PC-3 (cell line): ENCODE data around the gene CABLES1. TPM values are rescaled to one million over a fixed set of nuclear protein-coding genes. Genes with fewer than 3 reads are reported as not detected.

Experiments
- ATAC-seq: fragments of 200-7000 bp; cut with Tn5 transposase; 2 replicates; pipeline ENCODE4 v1.9.1; 2020; ENCODE audit warnings: mild to moderate bottlenecking, moderate library complexity
- BruUV-seq: library from RNA; stranded (reverse); fragments of 400-500 nt; replicated peaks from 2 replicates; lab custom pipeline; 2021; lab: Mats Ljungman, UMichigan
- CTCF ChIA-PET: fragments of 300-600 bp; sonication (Branson Sonifier 250); formaldehyde crosslinking; loops from one replicate; lab custom pipeline; 2022; ENCODE audit warnings: antibody characterized with exemption; lab: Charles Lee
- POLR2A ChIA-PET: fragments of 300-600 bp; sonication (Branson Sonifier 250); formaldehyde crosslinking; loops from one replicate; lab custom pipeline; 2022; ENCODE audit warnings: antibody characterized with exemption; ENCODE audit not compliant: unreplicated experiment; lab: Charles Lee
- DNase-seq: peaks from one replicate; pipeline ENCODE4 v3.0.0-alpha.2; 2015
- H2AFZ ChIP-seq: fragments of 300-600 bp; sonication (generic); 2 replicates; pipeline ENCODE4 v1.6.0; 2016; ENCODE audit warnings: antibody characterized with exemption, low read length
- H3F3A ChIP-seq: fragments of 300-600 bp; sonication (generic); one replicate; pipeline ENCODE4 v1.6.0; 2017; ENCODE audit warnings: antibody characterized with exemption, low read length, control low read depth, mild to moderate bottlenecking; ENCODE audit not compliant: unreplicated experiment
- H3K27ac ChIP-seq: fragments of 300-600 bp; sonication (generic); 2 replicates; pipeline ENCODE4 v1.5.1; 2016; ENCODE audit warnings: mild to moderate bottlenecking, low read length
- H3K27me3 ChIP-seq: fragments of 300-600 bp; sonication (generic); 2 replicates; pipeline ENCODE4 v1.6.1; 2016; ENCODE audit warnings: low read length, mixed read lengths
- H3K36me3 ChIP-seq: fragments of 300-600 bp; sonication (generic); 2 replicates; pipeline ENCODE4 v1.6.1; 2016; ENCODE audit warnings: low read depth, mixed run types, low read length, mixed read lengths
- H3K4me1 ChIP-seq: fragments of 300-600 bp; sonication (generic); 2 replicates; pipeline ENCODE4 v1.5.1; 2016; ENCODE audit warnings: low read length; ENCODE audit not compliant: insufficient read depth
- H3K4me2 ChIP-seq: fragments of 300-600 bp; sonication (generic); 2 replicates; pipeline ENCODE4 v1.6.0; 2016; ENCODE audit warnings: low read length
- H3K4me3 ChIP-seq: fragments of 300-600 bp; sonication (generic); 2 replicates; pipeline ENCODE4 v1.5.1; 2016; ENCODE audit warnings: mild to moderate bottlenecking, low read length, mixed read lengths
- H3K79me2 ChIP-seq: fragments of 300-600 bp; sonication (generic); 2 replicates; pipeline ENCODE4 v1.6.1; 2017; ENCODE audit warnings: low read length, mixed read lengths
- H3K9ac ChIP-seq: fragments of 300-600 bp; sonication (generic); 2 replicates; pipeline ENCODE4 v1.6.0; 2016; ENCODE audit warnings: mild to moderate bottlenecking, low read length
- H3K9me2 ChIP-seq: fragments of 300-600 bp; sonication (generic); replicated peaks from 2 replicates; pipeline ENCODE4 v1.6.1; 2016; ENCODE audit warnings: mixed run types, low read length, mixed read lengths
- H3K9me3 ChIP-seq: fragments of 300-600 bp; sonication (generic); 2 replicates; pipeline ENCODE4 v1.6.1; 2016; ENCODE audit warnings: low read length, mixed read lengths
- H4K20me1 ChIP-seq: fragments of 300-600 bp; sonication (generic); 2 replicates; pipeline ENCODE4 v1.6.1; 2016; ENCODE audit warnings: low read length, mixed read lengths
- CTCF ChIP-seq: fragments of 300-600 bp; sonication (generic); conservative IDR thresholded peaks from 2 replicates; pipeline ENCODE4 v1.5.1; 2017; ENCODE audit warnings: antibody characterized with exemption, low read depth, mild to moderate bottlenecking, low read length
- EZH2 ChIP-seq: fragments of 300-600 bp; sonication (generic); IDR thresholded peaks from one replicate; pipeline ENCODE4 v1.6.1; 2017; ENCODE audit warnings: antibody characterized with exemption, mild to moderate bottlenecking, low read length; ENCODE audit not compliant: unreplicated experiment
- EZH2phosphoT487 ChIP-seq: fragments of 300-600 bp; sonication (generic); IDR thresholded peaks from 2 replicates; pipeline ENCODE4 v1.6.1; 2018; ENCODE audit warnings: mild to moderate bottlenecking, antibody characterized with exemption, low read length, borderline replicate concordance
- intact Hi-C: fragments of 100-400 bp; cut with micrococcal nuclease; formaldehyde crosslinking; loops from 2 replicates; pipeline ENCODE4 v1.9.0; 2023
- total RNA-seq: library from RNA; depleted of rRNA; stranded (reverse); fragments of >200 nt; gene quantifications from 2 replicates; pipeline ENCODE4 v1.2.3, GENCODE V29; 2014

CABLES1 gene
- total RNA-seq, 1 experiment from 2014 or later = 18.6 TPM

GRCh38 chr18:23135550-23136325, 453 bp downstream of the CABLES1 start:
- Histone ChIP-seq H3K9me3 (no peaks in the 10 kb centered on the region), H3K4me3 (peak overlapping the region; percentile 76), H3K27ac (peak overlapping the region; percentile 90; the same call in 1 of the 2 replicates), H3K4me2 (peak overlapping the region; percentile 92), H2AFZ (peak overlapping the region; percentile 49; the same call in 1 of the 2 replicates), H3K9ac (peak overlapping the region; percentile 77), H3F3A (no peaks in the 10 kb centered on the region), H3K4me1 (peaks cover 37% of the 10 kb centered on the region), H3K79me2 (peaks cover 44% of the 10 kb centered on the region), H3K36me3 (no peaks in the 10 kb centered on the region), H3K9me2 (no peaks in the 10 kb centered on the region), H3K27me3 (no peaks in the 10 kb centered on the region), H4K20me1 (peaks cover 20% of the 10 kb centered on the region; the same call in 1 of the 2 replicates)
- DNase-seq (peak; percentile 43), ATAC-seq (peak; percentile 16)
- no TSS peak for BruUV-seq
- TF ChIP-seq EZH2 (no peak), CTCF (no peak), EZH2phosphoT487 (no peak)
- CTCF ChIA-PET = interaction anchor here (0.5 to 0.7 kb wide), 2 partner anchors 29 to 341 kb away, joined by 3 to 4 read pairs; no protein-coding TSS in a partner anchor
- POLR2A ChIA-PET = interaction anchor here (0.6 kb wide), 2 partner anchors 10 to 104 kb away, joined by 3 to 4 read pairs; no protein-coding TSS in a partner anchor
- intact Hi-C loops = loop anchor here (2.0 kb wide), 1 partner anchor 21 kb away; no protein-coding TSS in a partner anchor

GRCh38 chr18:23136326-23137096, 1.2 kb downstream of the CABLES1 start:
- Histone ChIP-seq H3K9ac (peak overlapping the region; percentile 76), H3F3A (no peaks in the 10 kb centered on the region), H3K9me2 (no peaks in the 10 kb centered on the region), H3K27ac (0 out of 2 replicates have a peak overlapping the region, but pooled peaks have one; percentile 7), H3K4me2 (peak overlapping the region; percentile 92), H3K4me1 (peaks cover 43% of the 10 kb centered on the region), H4K20me1 (peaks cover 20% of the 10 kb centered on the region; the same call in 1 of the 2 replicates), H3K36me3 (no peaks in the 10 kb centered on the region), H3K27me3 (no peaks in the 10 kb centered on the region), H2AFZ (peak overlapping the region; percentile 49), H3K9me3 (no peaks in the 10 kb centered on the region), H3K4me3 (peak overlapping the region; percentile 72), H3K79me2 (peaks cover 51% of the 10 kb centered on the region)
- BruUV-seq = no TSS peak
- CTCF ChIA-PET = interaction anchor here (0.5 to 0.7 kb wide), 2 partner anchors 28 to 342 kb away, joined by 3 to 4 read pairs; no protein-coding TSS in a partner anchor
- peak; percentile 23 for DNase-seq
- POLR2A ChIA-PET = no interaction called here
- intact Hi-C loops = no loop called here
- TF ChIP-seq EZH2phosphoT487 (no peak), CTCF (no peak), EZH2 (no peak)
- peak; percentile 7 for ATAC-seq
